GM23248 (cell line): ENCODE results near the gene VWA7.

Source experiments
- EZH2 ChIP-seq: fragments of 200-600 bp; sonication (generic); IDR thresholded peaks from 2 replicates; pipeline ENCODE4 v1.6.1; 2018; ENCODE audit warnings: antibody characterized with exemption, mild to moderate bottlenecking; ENCODE audit not compliant: insufficient read depth, poor library complexity, severe bottlenecking
- EZH2phosphoT487 ChIP-seq: fragments of 200-600 bp; sonication (generic); IDR thresholded peaks from 2 replicates; pipeline ENCODE4 v1.6.1; 2018; ENCODE audit warnings: antibody characterized with exemption, moderate library complexity, mild to moderate bottlenecking, low read depth; ENCODE audit not compliant: insufficient read depth

GRCh38 chr6:31737315-31737990, 39.7 kb downstream of the VWA7 start:
- TF ChIP-seq EZH2, result no peak
- no peak for TF ChIP-seq EZH2phosphoT487
